ENCODE measurements around the gene ARSD.

DNA sequence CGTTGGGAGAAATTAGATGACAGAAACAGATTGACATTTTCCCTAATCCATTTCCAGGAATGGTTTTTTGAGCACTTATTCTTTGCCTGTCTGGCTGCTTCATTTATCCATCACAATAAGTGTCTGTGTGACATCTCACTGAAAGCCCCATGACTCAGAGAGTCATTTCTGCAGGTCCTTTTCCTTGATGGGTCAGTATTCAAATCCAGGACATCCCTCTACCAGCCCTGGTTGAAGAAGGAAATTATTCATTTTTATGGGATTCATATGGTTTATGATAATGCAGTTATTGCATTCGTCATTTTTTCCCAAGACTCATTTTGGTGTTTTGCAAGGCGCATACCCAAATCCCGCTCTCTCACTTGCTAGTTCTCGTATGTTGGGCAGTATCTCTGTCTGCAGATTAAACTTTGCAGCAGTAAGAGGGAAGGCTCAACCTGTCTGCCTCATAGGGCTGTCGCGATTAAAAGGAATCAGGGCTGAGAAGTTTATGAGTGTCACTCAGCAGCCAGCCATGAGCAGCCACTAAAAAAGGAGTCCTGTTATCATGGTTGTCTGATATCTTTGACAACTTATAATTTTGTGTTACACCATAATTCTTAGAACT is 56.4 kb downstream of the ARSD start:
- TF ChIP-seq, protein P1, sequence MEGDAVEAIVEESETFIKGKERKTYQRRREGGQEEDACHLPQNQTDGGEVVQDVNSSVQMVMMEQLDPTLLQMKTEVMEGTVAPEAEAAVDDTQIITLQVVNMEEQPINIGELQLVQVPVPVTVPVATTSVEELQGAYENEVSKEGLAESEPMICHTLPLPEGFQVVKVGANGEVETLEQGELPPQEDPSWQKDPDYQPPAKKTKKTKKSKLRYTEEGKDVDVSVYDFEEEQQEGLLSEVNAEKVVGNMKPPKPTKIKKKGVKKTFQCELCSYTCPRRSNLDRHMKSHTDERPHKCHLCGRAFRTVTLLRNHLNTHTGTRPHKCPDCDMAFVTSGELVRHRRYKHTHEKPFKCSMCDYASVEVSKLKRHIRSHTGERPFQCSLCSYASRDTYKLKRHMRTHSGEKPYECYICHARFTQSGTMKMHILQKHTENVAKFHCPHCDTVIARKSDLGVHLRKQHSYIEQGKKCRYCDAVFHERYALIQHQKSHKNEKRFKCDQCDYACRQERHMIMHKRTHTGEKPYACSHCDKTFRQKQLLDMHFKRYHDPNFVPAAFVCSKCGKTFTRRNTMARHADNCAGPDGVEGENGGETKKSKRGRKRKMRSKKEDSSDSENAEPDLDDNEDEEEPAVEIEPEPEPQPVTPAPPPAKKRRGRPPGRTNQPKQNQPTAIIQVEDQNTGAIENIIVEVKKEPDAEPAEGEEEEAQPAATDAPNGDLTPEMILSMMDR (IDR thresholded peaks at IDR 0.05; ENCODE audit: insufficient read depth, low read depth, low read length) = no peak
- no peak for TF ChIP-seq EZH2 (IDR thresholded peaks at IDR 0.05; ENCODE audit: insufficient read depth, low read length)
